GM18861 (cell line): ENCODE measurements around the gene TLE4.
A peak's percentile ranks its signal among the peaks of the same experiment; 100 is the strongest.
"Not testable (repeated sequence)": the region's sequence is repeated elsewhere in the genome, so short reads cannot be mapped to it uniquely, and the experiment has no call there.

ENCODE experiments used
- ATAC-seq: cut with Tn5 transposase; IDR thresholded peaks from one replicate; pipeline ENCODE4 v1.9.1; 2021; ENCODE audit not compliant: unreplicated experiment

TLE4 gene

DNA sequence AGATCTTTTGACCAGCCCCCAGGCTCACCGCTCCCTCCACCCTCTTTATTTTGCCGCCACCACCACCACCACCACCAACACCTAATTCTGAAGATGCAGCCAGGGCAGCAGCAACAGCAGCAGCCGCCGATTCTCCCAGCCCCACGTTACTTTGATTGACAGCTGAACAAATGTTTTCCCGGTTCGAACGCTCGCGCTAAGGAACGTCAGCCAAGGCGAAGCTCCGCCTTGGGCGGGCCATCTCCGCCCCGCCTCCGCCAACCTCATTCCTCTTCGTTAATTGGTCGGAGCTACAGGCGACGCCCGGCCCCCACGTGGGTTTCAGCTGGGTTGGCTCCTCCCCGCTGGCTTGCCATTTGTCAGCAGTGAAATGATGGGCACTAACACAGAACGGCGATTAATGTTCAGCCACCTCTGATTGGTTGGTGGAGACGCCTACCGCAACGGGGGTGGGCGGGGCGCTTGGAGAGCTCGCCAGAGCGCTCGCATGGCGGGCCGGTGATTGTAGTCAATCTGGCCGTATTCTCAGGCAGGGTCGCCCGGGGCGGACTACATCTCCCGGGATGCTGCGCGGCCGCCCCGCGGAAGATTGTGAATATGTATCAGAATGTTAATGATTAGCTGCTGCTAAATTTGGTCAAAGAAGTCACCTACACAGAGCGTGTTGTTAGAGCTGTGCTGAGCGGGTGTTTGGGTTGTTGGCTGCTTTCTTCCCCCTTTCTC, at the start of gene TLE4:
TLE4 (plus strand) TSS at position 657 of the 723 bp plus-strand sequence. CDS start 826 bp downstream, outside the sequence.
- ATAC-seq = peak; percentile 90

DNA sequence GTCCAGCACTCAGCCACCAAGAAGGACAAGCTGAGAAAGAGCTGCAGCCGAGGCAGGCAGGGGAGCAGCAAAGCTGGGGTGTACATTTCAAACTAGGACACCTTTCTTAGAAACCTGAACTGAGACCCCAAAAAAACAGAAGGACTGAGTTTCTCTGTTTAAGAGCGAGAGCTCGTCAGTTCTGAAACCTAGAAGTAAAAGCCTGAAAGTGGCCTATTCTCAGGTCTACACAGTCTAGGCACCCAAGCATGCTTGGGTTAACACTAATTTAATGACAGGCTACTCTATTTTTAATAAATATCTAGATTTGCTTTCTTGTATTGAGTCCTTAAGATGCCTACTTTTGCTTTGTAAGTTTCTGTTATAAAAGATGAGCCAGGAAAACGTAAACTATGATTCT, 49.0 kb upstream of the TLE4 start:
- no peak for ATAC-seq

DNA sequence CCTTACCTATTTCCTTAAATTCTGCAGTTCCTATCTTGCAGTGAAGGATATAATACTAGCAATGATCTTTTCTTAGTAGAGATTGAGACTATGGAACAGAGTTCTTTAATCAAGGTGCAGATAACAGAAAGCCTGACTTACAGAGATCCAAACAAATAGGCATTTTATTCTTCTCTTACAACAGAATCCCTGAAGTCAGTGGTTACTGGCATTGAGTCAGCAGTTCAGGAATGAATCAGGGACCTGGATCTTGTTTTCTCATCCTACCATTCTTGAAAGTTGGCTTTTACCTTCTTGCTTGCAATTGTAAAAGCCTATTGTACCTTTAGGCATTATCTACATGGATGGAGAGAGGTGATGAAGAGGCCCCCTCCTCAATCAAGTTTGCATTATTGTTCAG, 47.5 kb upstream of the TLE4 start:
- ATAC-seq = no peak

DNA sequence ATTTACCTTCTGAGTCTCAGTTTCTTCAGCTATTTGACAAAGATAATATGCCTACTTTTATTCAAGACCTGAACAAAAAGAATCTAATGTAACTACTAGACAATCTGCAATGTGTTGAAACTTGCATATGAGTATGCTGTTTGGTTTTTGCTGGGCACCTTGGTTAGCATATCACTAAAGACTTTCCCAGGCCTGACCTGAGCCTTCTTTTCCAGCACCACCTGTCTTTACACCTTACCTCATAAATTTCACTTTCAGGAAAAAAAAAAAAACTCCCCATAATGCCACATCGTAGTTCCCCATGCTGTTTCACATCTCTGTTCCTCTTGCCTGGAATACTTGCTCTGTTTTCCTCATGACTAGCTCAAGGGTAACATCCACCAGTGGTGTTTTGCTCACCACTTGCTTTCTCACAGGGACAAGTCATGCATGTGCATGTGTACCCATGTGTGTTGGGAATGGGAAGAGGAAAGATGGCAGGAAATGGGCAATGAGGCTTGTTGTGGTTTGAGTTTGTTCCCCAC, 45.6 kb upstream of the TLE4 start:
- ATAC-seq = no peak

DNA sequence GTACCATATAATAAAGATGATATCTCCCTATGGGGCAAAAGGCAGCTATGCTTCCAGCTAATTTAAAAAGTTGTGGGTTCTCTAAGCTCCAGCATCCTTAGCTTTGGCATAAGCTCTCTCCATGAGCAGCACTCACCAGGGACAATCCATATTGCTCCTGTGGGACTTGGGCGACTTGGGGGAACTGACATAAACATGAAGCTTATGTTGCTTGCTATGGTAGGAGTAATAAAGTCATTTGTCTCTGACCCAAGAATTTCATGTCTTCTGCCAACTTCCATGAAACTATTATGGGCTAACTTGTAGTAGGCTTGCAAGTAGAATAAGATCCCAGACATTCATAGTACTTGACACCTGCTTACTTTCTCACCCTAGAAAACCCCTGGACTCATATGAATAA, 36.2 kb upstream of the TLE4 start:
- ATAC-seq = no peak

DNA sequence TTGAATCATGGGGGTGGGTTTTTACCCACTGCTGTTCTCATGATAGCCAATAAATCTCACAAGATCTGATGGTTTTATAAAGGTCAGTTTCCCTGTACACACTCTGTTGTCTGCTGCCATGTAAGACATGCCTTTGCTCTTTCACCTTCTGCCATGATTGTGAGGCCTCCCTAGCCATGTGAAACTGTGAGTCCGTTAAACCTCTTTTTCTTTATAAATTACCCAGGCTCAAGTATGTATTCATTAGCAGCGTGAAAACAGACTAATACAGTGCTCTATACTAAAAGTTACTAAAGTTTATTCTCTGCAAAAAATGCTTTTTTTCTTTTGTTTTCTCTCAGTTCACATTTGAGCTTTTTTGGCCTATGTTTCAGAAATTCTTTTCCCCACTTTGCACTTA, 33.9 kb upstream of the TLE4 start:
- no peak for ATAC-seq

DNA sequence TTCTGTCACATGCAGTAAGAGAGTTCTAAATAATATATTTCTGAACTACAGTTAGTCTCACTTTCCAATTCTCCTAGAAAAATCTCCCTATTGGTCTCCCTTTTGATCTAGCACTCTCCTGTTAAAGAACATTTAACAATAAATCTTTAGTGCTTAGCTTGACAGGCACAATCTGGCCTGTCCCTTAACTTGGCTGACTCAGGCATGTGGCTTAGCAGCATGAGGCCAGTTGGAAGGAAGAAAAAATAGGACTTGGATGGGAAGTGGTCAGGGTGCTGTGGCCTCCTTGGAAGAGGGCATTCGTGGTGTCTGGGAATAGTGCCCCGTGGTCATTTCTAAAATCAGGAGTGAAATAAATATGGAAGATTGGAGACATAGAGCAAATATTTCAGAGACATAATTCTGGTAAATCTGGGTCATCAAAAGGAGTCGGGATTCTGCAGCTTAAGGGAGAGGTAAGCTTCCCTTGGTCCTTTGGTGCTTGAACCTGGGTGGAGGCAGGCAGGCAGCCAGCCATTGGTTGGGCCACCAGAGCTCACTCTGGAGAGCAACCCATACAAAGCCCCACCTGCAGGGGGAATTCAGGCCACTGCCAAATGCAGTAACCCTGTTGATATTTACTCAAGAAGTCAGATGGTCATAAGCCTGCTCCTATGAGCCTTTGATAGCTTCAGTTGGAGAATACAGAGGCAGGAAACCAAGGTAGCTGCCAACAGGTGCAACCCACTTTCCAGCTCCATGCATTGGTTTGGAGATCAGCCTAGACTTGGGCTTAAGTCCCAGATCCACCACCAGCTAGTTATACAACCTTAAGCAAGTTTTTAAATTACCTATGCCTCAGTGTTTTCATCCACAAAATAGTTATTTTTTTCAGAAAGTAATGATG, 28.8 kb upstream of the TLE4 start:
- no peak for ATAC-seq

DNA sequence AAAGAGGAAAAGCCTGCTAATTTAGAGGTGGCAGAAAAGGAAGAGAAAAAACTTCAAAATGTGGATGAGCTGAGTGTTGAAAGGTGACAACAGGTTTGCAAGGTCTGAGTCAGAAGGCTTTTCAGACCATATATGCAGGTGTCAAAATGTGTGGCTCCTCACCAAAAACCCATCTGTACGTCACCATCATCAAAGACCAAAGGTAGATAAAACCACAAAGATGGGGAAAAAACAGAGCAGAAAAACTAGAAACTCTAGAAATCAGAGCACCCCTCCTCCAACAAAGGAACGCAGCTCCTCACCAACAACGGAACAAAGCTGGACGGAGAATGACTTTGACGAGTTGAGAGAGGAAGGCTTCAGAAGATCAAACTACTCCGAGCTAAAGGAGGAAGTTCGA, 27.4 kb upstream of the TLE4 start:
- not testable (repeated sequence) for ATAC-seq

DNA sequence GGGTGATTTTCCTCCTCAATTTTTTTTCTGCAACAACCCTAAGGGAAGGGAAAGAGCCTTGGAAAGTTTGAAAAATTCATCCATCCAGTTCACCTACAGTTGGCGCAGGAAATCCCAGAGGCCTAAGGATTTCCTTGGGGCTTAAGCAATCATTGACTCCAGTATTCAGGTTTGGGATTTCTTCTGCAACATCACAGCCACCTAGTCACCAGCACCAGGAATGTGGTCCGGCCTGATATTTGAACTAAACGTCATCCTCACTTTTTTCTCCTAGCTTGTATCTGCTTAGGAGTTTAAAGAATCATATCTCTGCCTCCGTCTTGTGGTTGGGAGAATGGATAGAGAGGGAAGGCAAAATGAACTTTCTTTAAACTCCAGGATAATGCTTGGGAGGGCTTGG, 20.2 kb upstream of the TLE4 start:
- ATAC-seq = no peak

DNA sequence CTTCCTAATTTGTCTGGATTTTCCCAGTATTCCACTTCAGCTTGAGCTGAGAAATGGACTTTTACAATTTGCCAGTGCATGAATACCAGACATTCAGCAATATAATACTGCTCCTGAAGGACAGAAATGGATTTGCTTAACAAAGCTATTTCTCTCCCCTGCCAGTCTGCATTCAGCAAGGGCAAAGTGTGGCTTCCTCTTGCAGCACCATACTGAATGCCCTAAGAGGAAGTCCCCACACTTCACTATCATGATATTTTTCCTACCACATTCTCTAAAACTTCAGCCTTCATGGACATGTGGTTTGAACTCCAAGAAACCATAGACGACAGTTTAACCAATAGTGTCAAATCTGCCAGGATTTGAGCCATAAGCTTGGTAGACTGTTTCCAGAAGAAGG, 19.8 kb upstream of the TLE4 start:
- no peak for ATAC-seq

DNA sequence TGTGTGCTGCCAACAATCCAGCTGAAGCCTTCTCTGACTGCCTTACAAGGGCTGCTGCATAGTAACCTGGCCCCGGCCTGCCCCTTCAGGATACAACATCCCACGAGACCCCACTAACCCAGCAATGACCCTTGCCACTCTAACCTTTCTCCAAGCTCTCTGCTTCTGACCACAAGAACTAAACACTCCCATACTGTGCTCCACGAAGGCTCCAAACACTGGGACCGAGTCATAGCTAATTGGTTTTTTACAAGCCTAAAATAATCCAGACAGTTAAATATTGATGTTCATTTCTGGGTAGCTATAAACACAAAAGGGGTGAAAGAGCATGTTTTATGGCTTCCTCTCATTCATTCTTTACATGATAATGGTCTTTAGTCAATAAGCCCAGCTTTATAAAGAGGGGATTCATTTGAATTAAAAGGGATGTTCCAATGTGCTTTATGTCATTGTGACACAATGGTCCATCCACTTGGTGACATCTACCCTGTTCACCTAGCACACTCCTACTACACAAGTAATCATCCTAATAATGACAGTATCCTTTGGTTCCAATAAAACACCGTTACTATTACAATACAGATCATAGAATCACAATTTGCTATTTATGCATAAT, 16.2 kb upstream of the TLE4 start:
- ATAC-seq = no peak

DNA sequence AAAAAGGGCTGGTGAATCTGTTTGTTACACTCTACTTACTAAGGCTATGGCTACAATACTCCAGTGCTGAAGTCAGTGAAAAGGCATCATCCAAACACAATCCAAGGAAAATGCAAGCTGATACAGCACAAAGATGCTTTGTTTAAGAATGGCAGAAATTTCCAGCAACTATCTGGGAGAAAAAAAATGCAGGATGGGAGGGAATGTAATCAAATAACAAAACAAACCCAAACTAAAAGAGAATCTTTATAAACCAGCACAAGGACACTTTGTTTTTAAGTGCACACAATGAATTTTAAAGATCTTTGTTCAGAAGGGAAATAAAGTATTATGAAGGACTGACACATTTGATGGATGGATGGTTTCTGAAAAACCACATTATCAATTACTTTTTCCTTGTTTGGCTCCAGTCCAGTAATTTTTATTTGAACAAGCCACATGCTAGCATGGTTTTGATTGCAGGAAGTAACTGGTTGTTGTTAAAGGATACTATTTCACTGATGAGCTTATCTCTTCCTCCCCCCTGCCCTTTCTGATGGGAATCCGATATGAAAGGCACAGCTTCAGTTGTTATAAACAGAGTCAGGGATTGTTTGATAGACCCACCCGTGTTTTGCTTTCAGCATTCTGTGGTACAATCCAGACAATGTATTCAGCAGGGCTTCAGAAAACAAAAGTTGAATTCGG, 12.1 kb upstream of the TLE4 start:
- ATAC-seq = no peak

DNA sequence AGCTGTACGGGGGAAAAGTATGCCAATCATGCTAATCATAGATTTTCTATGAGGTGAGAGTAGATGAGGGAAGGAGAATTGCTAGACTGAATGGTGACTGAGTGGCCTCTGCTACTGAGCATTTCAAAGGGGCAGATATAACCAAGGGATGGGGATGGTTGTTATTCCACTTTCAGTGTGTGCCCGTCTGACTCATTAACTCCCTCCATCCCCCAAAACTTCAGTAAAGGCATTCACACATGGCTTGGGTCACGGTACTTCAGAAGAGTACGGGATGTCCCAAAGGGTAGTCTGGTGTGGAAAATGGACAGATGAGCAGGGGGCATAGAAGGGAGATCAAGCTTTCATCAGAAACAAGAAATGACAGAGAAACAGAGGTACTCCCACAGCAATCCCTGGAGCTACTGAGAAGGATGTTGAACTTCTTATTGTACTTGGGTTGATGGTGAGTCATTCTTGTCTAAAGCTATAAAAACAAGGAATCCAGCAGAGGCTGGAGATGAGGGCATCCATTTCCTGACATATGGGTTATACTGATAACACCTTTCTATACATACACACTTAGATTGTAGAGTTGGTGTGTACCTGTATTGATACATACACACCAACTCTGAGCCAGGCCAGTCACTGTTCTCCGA, 8.9 kb upstream of the TLE4 start:
- ATAC-seq = no peak

DNA sequence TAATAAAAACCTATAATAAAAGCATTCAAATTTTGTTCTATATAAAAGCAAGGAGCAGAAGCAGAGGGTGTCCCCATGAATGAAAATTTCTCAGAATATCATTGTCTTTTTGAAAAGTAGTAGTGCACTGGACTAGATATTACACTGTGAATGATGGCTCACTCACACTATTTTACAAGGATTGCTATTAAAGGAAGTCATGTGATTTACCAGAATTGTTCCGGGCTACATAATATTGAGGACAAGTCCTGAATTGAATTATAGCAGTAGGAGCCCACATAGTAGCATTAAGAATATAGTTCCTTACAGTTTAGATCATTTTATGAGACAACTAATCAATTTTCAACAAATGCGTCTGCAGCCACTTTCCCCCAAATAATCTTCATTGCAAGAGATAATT, 7.7 kb upstream of the TLE4 start:
- ATAC-seq = no peak

DNA sequence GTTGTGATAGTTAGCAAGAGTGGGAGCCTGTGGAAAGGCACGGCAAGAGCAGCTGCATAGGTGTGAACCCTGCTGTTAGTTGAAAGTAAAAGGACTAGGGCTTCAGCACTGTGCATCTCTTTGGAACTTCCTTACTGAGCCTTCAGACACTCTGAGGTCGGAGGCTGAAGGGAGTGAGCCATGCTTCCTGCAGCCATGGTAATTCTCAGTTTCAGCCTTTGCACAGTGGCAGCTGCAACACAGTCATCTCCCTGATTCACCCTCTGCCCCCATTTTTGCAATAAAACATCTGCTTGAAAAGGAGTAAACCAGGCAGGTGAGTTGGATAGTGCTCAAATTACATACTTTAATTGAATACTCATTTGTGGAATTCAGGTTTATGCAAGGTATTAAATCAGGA, 6.5 kb upstream of the TLE4 start:
- peak; percentile 76 for ATAC-seq

DNA sequence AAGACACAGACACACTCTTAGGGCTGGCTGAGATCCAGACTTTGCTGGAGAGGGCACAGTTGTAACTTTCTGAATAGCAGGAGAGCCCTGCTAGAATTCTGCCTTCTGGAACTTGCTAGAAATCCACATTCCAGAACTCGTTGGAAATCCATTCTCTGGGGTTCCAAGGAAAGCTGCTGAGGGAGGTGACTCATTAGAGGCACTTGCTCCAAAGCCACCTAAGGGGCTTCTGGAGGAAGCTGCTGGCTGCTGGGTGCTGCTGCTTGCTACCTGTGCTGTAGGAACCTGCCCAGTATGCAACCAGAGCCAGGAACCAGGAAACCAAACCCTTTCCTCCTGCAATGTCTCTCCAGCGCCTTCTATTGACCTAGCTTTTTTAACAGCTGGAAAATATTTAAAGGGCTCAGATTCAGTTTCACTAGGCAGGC, 4.1 kb upstream of the TLE4 start:
- ATAC-seq = no peak

DNA sequence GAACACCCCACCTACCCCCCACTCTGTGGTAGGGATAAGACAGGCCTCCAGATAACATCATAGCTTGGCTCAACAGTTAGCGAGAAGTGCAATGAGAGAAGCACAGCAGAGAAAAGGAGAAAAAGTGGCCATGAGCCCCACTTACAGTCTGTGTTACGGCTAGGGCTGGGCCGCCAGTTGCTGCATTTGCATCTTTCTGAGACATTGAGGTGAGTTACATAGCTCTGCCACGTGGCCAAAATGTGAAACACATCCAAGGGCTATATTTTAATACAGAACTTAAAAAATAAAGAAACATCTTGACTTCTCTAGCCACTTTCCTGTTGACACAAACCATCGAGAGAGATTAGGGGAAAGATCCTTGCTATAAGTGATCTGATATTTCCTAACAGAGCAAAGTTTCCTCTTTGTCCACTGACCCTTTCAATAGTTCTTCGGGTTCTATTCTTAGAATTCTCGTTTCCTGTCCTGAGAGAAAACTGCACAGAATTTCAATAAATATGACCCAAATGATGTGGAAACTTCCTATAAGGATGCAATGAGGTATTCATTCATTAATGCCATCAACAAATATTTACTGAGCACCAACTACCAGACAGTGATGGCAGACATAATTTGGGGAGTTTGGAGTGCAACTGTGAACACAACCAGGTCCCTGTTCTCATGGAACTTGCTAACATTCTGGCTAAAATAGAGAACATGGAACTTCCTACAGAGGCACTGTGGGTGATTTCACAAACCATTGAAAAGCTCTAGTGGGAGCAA, 3.2 kb upstream of the TLE4 start:
- ATAC-seq = no peak

DNA sequence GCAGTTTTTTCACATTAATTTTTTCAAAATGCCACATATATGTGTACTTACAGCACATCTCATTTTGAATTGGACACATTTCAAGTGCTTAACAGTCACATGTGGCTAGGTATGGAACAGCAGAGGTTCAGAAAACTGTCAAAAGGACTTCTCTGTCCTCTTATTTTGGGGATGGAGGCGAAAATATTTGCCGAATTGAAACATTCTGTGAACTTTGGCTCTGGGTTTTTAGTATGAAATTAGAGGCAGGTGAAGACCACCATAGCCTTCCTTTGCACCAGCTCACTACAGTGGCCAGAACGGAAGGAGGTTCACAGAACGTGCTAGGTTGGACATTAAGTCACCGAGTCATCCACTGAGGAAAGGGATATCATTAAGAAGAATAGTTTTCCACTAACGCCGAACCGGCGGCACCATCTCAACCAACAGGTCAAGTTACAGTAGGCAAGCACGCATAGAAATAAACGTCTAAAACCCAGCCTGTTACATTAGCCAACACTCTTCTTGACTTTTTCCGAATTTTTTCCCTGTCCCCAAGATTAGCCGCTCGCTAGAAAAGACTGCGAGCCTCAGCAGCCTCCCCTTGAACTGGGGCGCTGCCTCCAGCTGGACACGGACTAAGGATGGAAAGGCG, 1.8 kb upstream of the TLE4 start:
- no peak for ATAC-seq
